Choroid plexus epithelial cell (primary cell): ENCODE measurements around the gene CACHD1.
A peak's percentile ranks its signal among the peaks of the same experiment; 100 is the strongest.

Source experiments
- DNase-seq: peaks from one replicate; pipeline ENCODE4 v3.0.0-alpha.2; 2010; ENCODE audit warnings: low read depth
- H3K4me3 ChIP-seq: 2 replicates; pipeline ENCODE4 v1.5.1; 2011; ENCODE audit warnings: low read depth, mild to moderate bottlenecking, control low read depth, low read length, moderate library complexity
- TF ChIP-seq, protein P1 (sequence below): conservative IDR thresholded peaks from 2 replicates; pipeline ENCODE4 v1.5.1; 2011; ENCODE audit warnings: low read depth, mild to moderate bottlenecking, control low read depth, inconsistent platforms, low read length, moderate library complexity

Gene CACHD1

DNA sequence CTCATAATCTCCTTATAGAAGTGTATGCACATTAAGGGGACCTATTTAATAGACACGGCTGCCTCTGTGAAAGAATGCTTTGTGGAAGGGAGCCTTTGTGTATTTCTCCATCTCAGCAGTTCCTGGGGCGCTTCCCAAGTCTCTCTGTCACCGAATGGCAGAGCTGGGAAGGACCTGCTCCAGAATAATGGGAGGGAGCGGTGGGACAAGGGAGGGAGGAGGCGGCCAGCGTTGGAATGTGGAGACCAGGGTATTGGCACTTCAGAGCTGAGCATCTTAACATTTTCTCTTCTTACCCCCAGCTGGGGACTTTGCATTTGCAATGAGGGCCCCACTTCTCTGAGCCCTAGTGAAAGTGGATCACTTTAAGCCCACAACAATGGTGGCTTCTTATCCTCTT is 23.9 kb downstream of the CACHD1 start:
- no peak overlapping the region for H3K4me3 ChIP-seq
- DNase-seq = no peak
- TF ChIP-seq, protein P1, sequence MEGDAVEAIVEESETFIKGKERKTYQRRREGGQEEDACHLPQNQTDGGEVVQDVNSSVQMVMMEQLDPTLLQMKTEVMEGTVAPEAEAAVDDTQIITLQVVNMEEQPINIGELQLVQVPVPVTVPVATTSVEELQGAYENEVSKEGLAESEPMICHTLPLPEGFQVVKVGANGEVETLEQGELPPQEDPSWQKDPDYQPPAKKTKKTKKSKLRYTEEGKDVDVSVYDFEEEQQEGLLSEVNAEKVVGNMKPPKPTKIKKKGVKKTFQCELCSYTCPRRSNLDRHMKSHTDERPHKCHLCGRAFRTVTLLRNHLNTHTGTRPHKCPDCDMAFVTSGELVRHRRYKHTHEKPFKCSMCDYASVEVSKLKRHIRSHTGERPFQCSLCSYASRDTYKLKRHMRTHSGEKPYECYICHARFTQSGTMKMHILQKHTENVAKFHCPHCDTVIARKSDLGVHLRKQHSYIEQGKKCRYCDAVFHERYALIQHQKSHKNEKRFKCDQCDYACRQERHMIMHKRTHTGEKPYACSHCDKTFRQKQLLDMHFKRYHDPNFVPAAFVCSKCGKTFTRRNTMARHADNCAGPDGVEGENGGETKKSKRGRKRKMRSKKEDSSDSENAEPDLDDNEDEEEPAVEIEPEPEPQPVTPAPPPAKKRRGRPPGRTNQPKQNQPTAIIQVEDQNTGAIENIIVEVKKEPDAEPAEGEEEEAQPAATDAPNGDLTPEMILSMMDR = no peak

DNA sequence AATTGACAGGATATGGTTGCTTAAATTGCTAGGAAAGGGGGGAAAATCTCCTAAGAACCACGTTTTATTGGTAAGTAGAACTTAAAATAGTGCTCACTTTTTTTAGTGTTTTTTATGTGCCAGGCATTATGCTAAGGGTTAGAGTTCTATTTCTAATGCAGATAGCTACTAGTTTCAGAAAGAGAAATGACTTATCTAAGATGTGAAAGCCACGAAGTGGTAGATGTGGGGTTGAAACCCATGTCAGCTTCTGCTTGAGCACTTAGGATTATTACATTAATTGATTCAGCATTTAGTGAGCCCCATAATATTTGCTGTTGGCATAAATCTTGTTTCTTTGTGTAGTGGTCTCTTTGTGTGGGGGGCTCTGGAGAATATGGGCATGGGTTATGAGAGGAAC is 24.7 kb downstream of the CACHD1 start:
- TF ChIP-seq, protein P1 = no peak
- DNase-seq = no peak
- no peak overlapping the region for H3K4me3 ChIP-seq

DNA sequence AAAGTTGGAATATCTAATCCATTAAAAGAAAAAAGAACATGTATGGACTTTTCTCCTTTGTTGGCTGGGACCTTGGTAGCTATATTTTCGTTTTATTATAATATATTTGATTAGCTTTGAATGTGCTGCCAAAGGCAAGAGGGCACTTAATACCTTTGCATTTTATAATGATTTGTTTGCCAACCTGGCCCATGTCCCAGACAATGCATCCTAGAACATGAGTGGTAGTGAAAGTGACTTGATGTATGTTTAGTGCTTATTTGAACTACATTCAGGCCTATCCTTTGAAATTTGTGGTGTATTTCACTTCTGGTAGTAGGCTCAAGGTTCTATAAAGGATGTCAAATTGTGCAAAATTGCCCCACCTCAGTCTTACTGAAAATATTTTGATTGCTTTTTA is 25.9 kb downstream of the CACHD1 start:
- TF ChIP-seq, protein P1 = no peak
- DNase-seq = no peak
- H3K4me3 ChIP-seq = no peak overlapping the region

DNA sequence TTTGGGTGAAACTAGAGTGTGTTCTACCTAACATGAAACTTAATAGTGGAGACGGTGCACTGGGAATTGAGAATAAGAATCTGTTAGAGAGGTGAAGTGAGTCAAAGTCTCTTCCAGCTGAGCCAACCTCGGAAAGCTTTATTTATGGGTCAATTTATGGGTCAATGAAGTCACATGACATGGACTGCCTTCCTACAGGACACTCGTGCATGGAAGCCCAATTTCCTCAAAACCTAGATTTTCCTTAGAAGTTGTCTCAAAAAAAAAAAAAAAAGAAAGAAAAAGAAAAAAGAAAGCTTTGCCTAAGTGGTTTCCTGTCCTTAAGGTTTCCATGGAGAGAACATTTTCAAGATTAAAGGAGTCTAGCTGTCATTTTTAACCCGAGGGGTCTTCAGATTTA is 26.7 kb downstream of the CACHD1 start:
- no peak overlapping the region for H3K4me3 ChIP-seq
- TF ChIP-seq, protein P1 = no peak
- no peak for DNase-seq

DNA sequence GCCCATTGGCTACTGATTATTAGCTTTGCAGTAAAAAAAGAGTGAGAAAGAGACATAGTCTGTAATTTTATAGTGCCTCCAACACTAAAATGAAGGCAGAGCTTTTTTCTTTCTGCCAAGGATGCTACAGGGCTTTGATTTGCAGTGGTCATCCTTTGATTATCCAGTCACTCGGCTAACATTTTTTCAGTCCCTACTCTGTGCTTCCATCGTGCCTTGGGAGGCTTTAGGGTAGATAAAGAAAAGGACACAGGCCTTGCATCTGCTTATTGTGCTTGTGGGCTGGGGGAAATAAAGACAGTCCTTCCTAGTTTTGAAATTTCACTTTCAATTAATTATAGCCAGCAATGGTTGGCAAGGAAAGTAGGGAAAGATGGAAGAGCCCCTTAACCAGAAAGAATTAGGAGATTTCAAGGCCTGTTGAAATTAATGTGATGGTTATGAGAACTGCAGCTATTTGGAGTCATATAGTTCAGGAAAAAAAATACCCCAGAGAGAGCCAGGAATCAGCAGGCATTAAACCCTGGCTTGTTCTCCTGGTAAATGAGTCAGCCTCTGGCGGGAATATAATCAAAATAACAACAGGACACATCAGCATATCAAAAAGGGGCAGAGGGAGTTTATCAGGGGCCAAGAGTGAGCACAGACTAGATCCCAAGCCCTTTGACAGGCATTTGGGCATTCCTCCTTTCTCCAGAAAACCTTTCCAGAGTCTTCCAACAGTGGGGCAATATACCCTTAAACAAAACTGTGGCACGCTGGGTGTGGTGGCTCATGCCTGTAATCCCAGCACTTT is 27.4 kb downstream of the CACHD1 start:
- peak; percentile 23 for DNase-seq
- H3K4me3 ChIP-seq = no peak overlapping the region
- TF ChIP-seq, protein P1 = no peak

DNA sequence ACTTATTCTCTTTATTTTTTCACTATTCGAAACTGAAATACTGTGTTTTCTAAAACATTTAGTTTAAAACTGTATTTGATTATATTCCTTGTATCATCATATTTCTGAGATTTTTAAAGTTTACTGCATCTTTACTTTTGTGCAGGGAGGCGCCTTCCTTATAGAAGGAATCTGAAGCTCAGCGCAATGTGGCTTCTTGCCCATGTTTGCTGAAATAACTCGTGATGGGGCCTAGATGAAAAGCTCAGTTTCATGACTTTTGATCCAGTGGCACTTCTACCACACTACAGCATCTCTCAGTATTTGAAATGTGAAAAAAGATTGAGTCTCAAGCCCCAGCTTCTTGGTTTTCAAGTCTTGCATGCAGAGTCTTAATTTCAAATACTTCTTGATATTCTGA is 28.4 kb downstream of the CACHD1 start:
- no peak for DNase-seq
- H3K4me3 ChIP-seq = no peak overlapping the region
- TF ChIP-seq, protein P1 = no peak

- no peak overlapping the region for H3K4me3 ChIP-seq
- TF ChIP-seq, protein P1 = no peak
- no peak for DNase-seq
These were observed 29.1 kb downstream of the CACHD1 start for GRCh38 chr1:64499011-64499410.
